Activated CD8-positive, alpha-beta memory T cell treated with anti-CD3 and anti-CD28 coated beads, Interleukin-2, amount 50 U/mL, for 1 hour (primary cell): ENCODE measurements around the gene NRXN2.

ENCODE experiments used
- DNase-seq: peaks from one replicate; pipeline ENCODE4 v3.0.0-alpha.2; 2020; ENCODE audit errors: extremely low read depth

NRXN2 gene

GRCh38 chr11:64628596-64628995, 94.4 kb downstream of the NRXN2 start:
- no peak for DNase-seq

GRCh38 chr11:64627371-64627770, 95.6 kb downstream of the NRXN2 start:
- no peak for DNase-seq

- no peak for DNase-seq
These were observed 96.4 kb downstream of the NRXN2 start for GRCh38 chr11:64626637-64627036.

GRCh38 chr11:64624883-64625481, 98.0 kb downstream of the NRXN2 start:
- DNase-seq = no peak

- no peak for DNase-seq
These were observed 100.3 kb downstream of the NRXN2 start for GRCh38 chr11:64622681-64623080.

GRCh38 chr11:64621283-64622019, 101.5 kb downstream of the NRXN2 start:
- DNase-seq = no peak

GRCh38 chr11:64620381-64620971, 102.5 kb downstream of the NRXN2 start:
- DNase-seq = no peak

GRCh38 chr11:64619811-64620380, 103.1 kb downstream of the NRXN2 start:
- no peak for DNase-seq

- DNase-seq = no peak
These were observed 103.8 kb downstream of the NRXN2 start for GRCh38 chr11:64619196-64619595.

GRCh38 chr11:64616817-64617216, 106.2 kb downstream of the NRXN2 start:
- DNase-seq = no peak

- DNase-seq = no peak
These were observed 108.1 kb downstream of the NRXN2 start for GRCh38 chr11:64614917-64615316.

GRCh38 chr11:64613648-64614047, 109.3 kb downstream of the NRXN2 start:
- DNase-seq = no peak

GRCh38 chr11:64611869-64612646, 110.9 kb downstream of the NRXN2 start:
- DNase-seq = no peak

- DNase-seq = no peak
These were observed 111.8 kb downstream of the NRXN2 start for GRCh38 chr11:64611176-64611575.

GRCh38 chr11:64610596-64610995, 112.4 kb downstream of the NRXN2 start:
- DNase-seq = no peak

- no peak for DNase-seq
These were observed 113.5 kb downstream of the NRXN2 start for GRCh38 chr11:64609436-64610047.

GRCh38 chr11:64608636-64609035, 114.4 kb downstream of the NRXN2 start:
- DNase-seq = no peak

GRCh38 chr11:64608046-64608445, 115.0 kb downstream of the NRXN2 start:
- DNase-seq = no peak

GRCh38 chr11:64607381-64607985, 115.5 kb downstream of the NRXN2 start:
- DNase-seq = no peak

GRCh38 chr11:64606796-64607380, 116.1 kb downstream of the NRXN2 start:
- no peak for DNase-seq
